K562 (cell line): ENCODE data around the gene TOR1AIP1. TPM values are rescaled to one million over a fixed set of nuclear protein-coding genes. Genes with fewer than 3 reads are reported as not detected.
A peak's percentile ranks its signal among the peaks of the same experiment; 100 is the strongest.

Experiments
- CBFB ChIP-seq: sonication (generic); formaldehyde crosslinking; IDR thresholded peaks from 2 replicates; pipeline ENCODE4 v1.4.0; 2020; ENCODE audit warnings: mild to moderate bottlenecking, missing genetic modification reagents
- CBX5 ChIP-seq: IDR thresholded peaks from 2 replicates; pipeline ENCODE4 v1.6.1; 2014; ENCODE audit warnings: low read depth, borderline replicate concordance
- DEAF1 ChIP-seq: fragments of 450-650 bp; formaldehyde crosslinking; IDR thresholded peaks from 2 replicates; pipeline ENCODE4 v1.4.0; 2020; ENCODE audit warnings: mild to moderate bottlenecking, moderate library complexity
- FOXP1 ChIP-seq: sonication (generic); formaldehyde crosslinking; IDR thresholded peaks from 2 replicates; pipeline ENCODE4 v1.8.0; 2022; ENCODE audit warnings: mild to moderate bottlenecking, missing genetic modification reagents
- HDAC2 ChIP-seq: fragments of 450-650 bp; IDR thresholded peaks from 2 replicates; pipeline ENCODE4 v1.6.1; 2016; ENCODE audit warnings: mild to moderate bottlenecking
- HNRNPL ChIP-seq: fragments of 200-400 bp; formaldehyde crosslinking; IDR thresholded peaks from 2 replicates; pipeline ENCODE4 v1.6.1; 2017; ENCODE audit warnings: low read depth, mild to moderate bottlenecking, low read length
- HOMEZ ChIP-seq: fragments of 250-450 bp; sonication (Bioruptor Pico); IDR thresholded peaks from 2 replicates; pipeline ENCODE4 v1.4.0; 2020; ENCODE audit warnings: mild to moderate bottlenecking, moderate library complexity
- MTA3 ChIP-seq: fragments of 450-650 bp; formaldehyde crosslinking; IDR thresholded peaks from 2 replicates; pipeline ENCODE4 v1.6.1; 2017; ENCODE audit warnings: mild to moderate bottlenecking, borderline replicate concordance
- PHF20 ChIP-seq: fragments of 450-650 bp; IDR thresholded peaks from 2 replicates; pipeline ENCODE4 v1.6.1; 2018; ENCODE audit not compliant: partially characterized antibody
- POLR2A ChIP-seq: fragments of 450-650 bp; conservative IDR thresholded peaks from 2 replicates; pipeline ENCODE4 v1.6.1; 2016
- RBBP5 ChIP-seq: fragments of 200-600 bp; sonication (generic); IDR thresholded peaks from 2 replicates; pipeline ENCODE4 v1.6.1; 2012; ENCODE audit warnings: borderline replicate concordance, mild to moderate bottlenecking, low read length, control low read depth, inconsistent platforms; ENCODE audit not compliant: insufficient read depth, poor library complexity, severe bottlenecking
- RNF2 ChIP-seq: sonication (generic); IDR thresholded peaks from 2 replicates; pipeline ENCODE4 v1.6.1; 2016
- SPI1 ChIP-seq: IDR thresholded peaks from 2 replicates; pipeline ENCODE4 v1.6.1; 2011; ENCODE audit warnings: low read depth, low read length, control low read depth, borderline replicate concordance
- UBTF ChIP-seq, 2 experiments: IDR thresholded peaks; 2 replicates each; pipeline ENCODE4 v1.6.1; 2012; ENCODE audit warnings: improper control_type of control experiment in 2 of 2, low read depth in 2 of 2, low read length in 2 of 2, borderline replicate concordance in 1 of 2
- ZBTB17 ChIP-seq: fragments of 450-650 bp; formaldehyde crosslinking; IDR thresholded peaks from 2 replicates; pipeline ENCODE4 v1.4.0; 2020; ENCODE audit warnings: mild to moderate bottlenecking
- ZBTB9 ChIP-seq: fragments of 450-650 bp; formaldehyde crosslinking; IDR thresholded peaks from 2 replicates; pipeline ENCODE4 v1.4.0; 2020; ENCODE audit warnings: mild to moderate bottlenecking, moderate library complexity
- ZHX1 ChIP-seq: fragments of 150-350 bp; conservative IDR thresholded peaks from 2 replicates; pipeline ENCODE4 v1.6.1; 2014; ENCODE audit warnings: low read length
- ZNF668 ChIP-seq: fragments of 250-450 bp; sonication (Bioruptor Pico); IDR thresholded peaks from 2 replicates; pipeline ENCODE4 v1.8.0; 2022; ENCODE audit warnings: mild to moderate bottlenecking, inconsistent platforms
- polyA plus RNA-seq, 8 experiments: library from polyadenylated mRNA; depleted of rRNA in 4 of 8; stranded (reverse) in 5 of 8; unstranded in 3 of 8; fragments of >200 nt; fragmentation: Nextera tagmentation in 2 of 8; fragmentation: Illumina TruSeq in 1 of 8; extraction: Ambion mirVana in 2 of 8; extraction: Trizol in 1 of 8; gene quantifications; 2 replicates each; pipeline versions ENCODE4 v1.2.1 to v1.2.3, GENCODE V29; 2011 to 2014; ENCODE audit warnings: inconsistent platforms in 1 of 8, missing spikeins in 1 of 8
- total RNA-seq, 7 experiments: library from RNA; depleted of rRNA in 6 of 7; stranded (reverse); fragments of >200 nt in 6 of 7; fragmentation: Illumina TruSeq in 2 of 7; extraction: Trizol in 2 of 7; gene quantifications; 2 replicates each; pipeline versions ENCODE4 v1.2.1 to v1.2.3, GENCODE V29; 2011 to 2021; ENCODE audit warnings: low replicate concordance in 1 of 7

Gene TOR1AIP1
- total and polyA plus RNA-seq, 9 of the 15 experiments (the other 6 are each of a cell fraction or from before 2014, with no cell fraction given) = 18.1 to 46.9 (median 35.5) TPM

- TF ChIP-seq ZBTB9 (CRISPR knock-in tag) = 0 out of 2 replicates have a peak, but pooled peaks have one; percentile 6
- no peak for TF ChIP-seq DEAF1 (CRISPR knock-in tag)
- peak; percentile 14 for TF ChIP-seq RBBP5
- TF ChIP-seq HNRNPL = peak; percentile 93
- TF ChIP-seq CBFB (CRISPR knock-in tag) = peak; percentile 70
- no peak for TF ChIP-seq HOMEZ (CRISPR knock-in tag)
- 0 out of 2 replicates have a peak, but pooled peaks have one; percentile 4 for TF ChIP-seq HDAC2
- TF ChIP-seq CBX5 = no peak
- no peak for TF ChIP-seq ZHX1
- TF ChIP-seq POLR2A = no peak
- no peak for TF ChIP-seq ZBTB17 (CRISPR knock-in tag)
- no peak for TF ChIP-seq PHF20
- TF ChIP-seq RNF2 = no peak
- TF ChIP-seq FOXP1 (CRISPR knock-in tag) = peak; percentile 61
- TF ChIP-seq MTA3 = no peak
- no peak for TF ChIP-seq ZNF668 (CRISPR knock-in tag)
- TF ChIP-seq SPI1 = 0 out of 2 replicates have a peak, but pooled peaks have one; percentile 6
- TF ChIP-seq UBTF (IDR thresholded peaks at IDR 0.05; ENCODE audit: borderline replicate concordance in 1 of 2, low read depth in 2 of 2, low read length in 2 of 2) = 0 out of 4 replicates have a peak, but pooled peaks of 1 of the 2 experiments have one; percentile 12
Observed at GRCh38 chr1:179883040-179883744, 1.1 kb downstream of the TOR1AIP1 start (continued).
